H9 (cell line): ENCODE data around the gene TBC1D22A. TPM values are rescaled to one million over a fixed set of nuclear protein-coding genes. Genes with fewer than 3 reads are reported as not detected.
A peak's percentile ranks its signal among the peaks of the same experiment; 100 is the strongest.

Experiments used
- DNase-seq: peaks from one replicate; pipeline ENCODE4 v3.0.0-alpha.2; 2017
- H2AFZ ChIP-seq: one replicate; pipeline ENCODE4 v1.6.1; 2013; ENCODE audit warnings: mild to moderate bottlenecking, low read length, control low read depth, moderate library complexity
- H2AK5ac ChIP-seq: 2 replicates; pipeline ENCODE4 v1.6.1; 2013; ENCODE audit warnings: low read length, control low read depth, mixed read lengths; ENCODE audit not compliant: insufficient read length
- H2BK120ac ChIP-seq: one replicate; pipeline ENCODE4 v1.6.1; 2013; ENCODE audit warnings: low read depth, mild to moderate bottlenecking, low read length, control low read depth, inconsistent platforms; ENCODE audit not compliant: poor library complexity, severe bottlenecking
- H2BK12ac ChIP-seq: 2 replicates; pipeline ENCODE4 v1.6.1; 2013; ENCODE audit warnings: low read length, control low read depth, mixed read lengths, low read depth; ENCODE audit not compliant: insufficient read length
- H2BK15ac ChIP-seq: 2 replicates; pipeline ENCODE4 v1.6.1; 2013; ENCODE audit warnings: low read depth, low read length, control low read depth
- H2BK20ac ChIP-seq: one replicate; pipeline ENCODE4 v1.6.1; 2013; ENCODE audit warnings: low read depth, mild to moderate bottlenecking, low read length, control low read depth, inconsistent platforms; ENCODE audit not compliant: poor library complexity, severe bottlenecking
- H2BK5ac ChIP-seq: 2 replicates; pipeline ENCODE4 v1.6.1; 2013; ENCODE audit warnings: low read length, control low read depth, mixed read lengths; ENCODE audit not compliant: insufficient read length
- H3K14ac ChIP-seq: 2 replicates; pipeline ENCODE4 v1.6.1; 2013; ENCODE audit warnings: low read length, control low read depth; ENCODE audit not compliant: insufficient read depth
- H3K18ac ChIP-seq: 2 replicates; pipeline ENCODE4 v1.6.1; 2013; ENCODE audit warnings: low read depth, mild to moderate bottlenecking, mixed read lengths, low read length, control low read depth; ENCODE audit not compliant: insufficient read length
- H3K23ac ChIP-seq: 2 replicates; pipeline ENCODE4 v1.6.1; 2013; ENCODE audit warnings: low read length, control low read depth, mixed read lengths, low read depth; ENCODE audit not compliant: insufficient read length
- H3K23me2 ChIP-seq: 2 replicates; pipeline ENCODE4 v1.6.1; 2013; ENCODE audit warnings: low read depth, mild to moderate bottlenecking, mixed read lengths, low read length, control low read depth; ENCODE audit not compliant: insufficient read length, poor library complexity, severe bottlenecking
- H3K27ac ChIP-seq: 2 replicates; pipeline ENCODE4 v1.5.1; 2013; ENCODE audit warnings: low read length, control low read depth, mixed read lengths, low read depth; ENCODE audit not compliant: insufficient read length
- H3K27me3 ChIP-seq: 2 replicates; pipeline ENCODE4 v1.6.1; 2013; ENCODE audit warnings: low read length, control low read depth, inconsistent platforms; ENCODE audit not compliant: insufficient read depth
- H3K4ac ChIP-seq: 2 replicates; pipeline ENCODE4 v1.6.1; 2013; ENCODE audit warnings: low read depth, mild to moderate bottlenecking, control low read depth, inconsistent platforms, low read length, moderate library complexity
- H3K4me1 ChIP-seq: 2 replicates; pipeline ENCODE4 v1.6.1; 2013; ENCODE audit warnings: low read length, control low read depth, inconsistent platforms; ENCODE audit not compliant: insufficient read depth
- H3K4me2 ChIP-seq: 2 replicates; pipeline ENCODE4 v1.6.1; 2013; ENCODE audit warnings: low read length, control low read depth, mixed read lengths; ENCODE audit not compliant: insufficient read length, insufficient read depth
- H3K56ac ChIP-seq: 2 replicates; pipeline ENCODE4 v1.6.1; 2013; ENCODE audit warnings: low read depth, mild to moderate bottlenecking, mixed read lengths, low read length, control low read depth; ENCODE audit not compliant: insufficient read length
- H3K79me1 ChIP-seq: 2 replicates; pipeline ENCODE4 v1.6.1; 2013; ENCODE audit warnings: low read depth, mild to moderate bottlenecking, moderate library complexity, low read length, control low read depth, inconsistent platforms; ENCODE audit not compliant: insufficient read depth, poor library complexity, severe bottlenecking
- H3K79me2 ChIP-seq: 2 replicates; pipeline ENCODE4 v1.6.1; 2013; ENCODE audit warnings: low read length, control low read depth, inconsistent platforms; ENCODE audit not compliant: insufficient read depth
- H3K9ac ChIP-seq: 2 replicates; pipeline ENCODE4 v1.6.1; 2013; ENCODE audit warnings: low read length, control low read depth, mixed read lengths; ENCODE audit not compliant: insufficient read length; ENCODE audit errors: extremely low read depth
- H3K9me3 ChIP-seq: one replicate; pipeline ENCODE4 v1.6.1; 2013; ENCODE audit warnings: low read depth, low read length, inconsistent platforms; ENCODE audit not compliant: control insufficient read depth
- H3T11ph ChIP-seq: one replicate; pipeline ENCODE4 v1.6.1; 2013; ENCODE audit warnings: mild to moderate bottlenecking, low read length, control low read depth, inconsistent platforms
- H4K20me1 ChIP-seq: one replicate; pipeline ENCODE4 v1.6.1; 2013; ENCODE audit not compliant: control insufficient read depth, insufficient read length, insufficient read depth
- H4K5ac ChIP-seq: 2 replicates; pipeline ENCODE4 v1.6.1; 2013; ENCODE audit warnings: low read depth, mild to moderate bottlenecking, mixed read lengths, low read length, control low read depth; ENCODE audit not compliant: insufficient read length
- H4K8ac ChIP-seq: replicated peaks from 2 replicates; pipeline ENCODE4 v1.6.1; 2013; ENCODE audit warnings: low read length, control low read depth, mixed read lengths, low read depth; ENCODE audit not compliant: insufficient read length
- H4K91ac ChIP-seq: 2 replicates; pipeline ENCODE4 v1.6.1; 2013; ENCODE audit warnings: low read depth, mild to moderate bottlenecking, moderate library complexity, mixed read lengths, low read length, control low read depth; ENCODE audit not compliant: insufficient read length
- H3K27ac Mint-ChIP-seq, 3 experiments: 2 replicates in 2 of 3; 3 replicates in 1 of 3; pipeline ENCODE4 v1.8.0; 2020 to 2021; ENCODE audit warnings: mixed read lengths in 3 of 3, mild to moderate bottlenecking in 1 of 3, moderate library complexity in 1 of 3
- H3K27me3 Mint-ChIP-seq: 2 replicates; pipeline ENCODE4 v1.8.0; 2021; ENCODE audit warnings: low read depth, mild to moderate bottlenecking, moderate library complexity, mixed read lengths
- H3K36me3 Mint-ChIP-seq, 3 experiments: 2 replicates in 2 of 3; 3 replicates in 1 of 3; pipeline ENCODE4 v1.8.0; 2020 to 2021; ENCODE audit warnings: low read depth in 3 of 3, mixed read lengths in 3 of 3; ENCODE audit not compliant: insufficient read depth in 1 of 3
- H3K4me1 Mint-ChIP-seq, 2 experiments: 2 replicates each; pipeline ENCODE4 v1.8.0; 2020; ENCODE audit warnings: mixed read lengths in 2 of 2
- H3K4me3 Mint-ChIP-seq, 2 experiments: 2 replicates in 1 of 2; 3 replicates in 1 of 2; pipeline ENCODE4 v1.8.0; 2020 to 2021; ENCODE audit warnings: mild to moderate bottlenecking in 2 of 2, mixed read lengths in 2 of 2, moderate library complexity in 1 of 2
- H3K9me3 Mint-ChIP-seq, 2 experiments: 2 replicates in 1 of 2; 3 replicates in 1 of 2; pipeline ENCODE4 v1.8.0; 2020; ENCODE audit warnings: mild to moderate bottlenecking in 2 of 2, mixed read lengths in 2 of 2, moderate library complexity in 1 of 2
- CTCF ChIP-seq: fragments of 200-600 bp; sonication (generic); conservative IDR thresholded peaks from 3 replicates; pipeline ENCODE4 v1.8.0; 2021; ENCODE audit warnings: antibody characterized with exemption, mild to moderate bottlenecking
- WGBS: extraction: QIAGEN DNeasy Blood & Tissue Kit; methylation state at CpG from one replicate; pipeline ENCODE4 v1.1.7; 2013; ENCODE audit warnings: missing lambda C conversion rate, low lambda C conversion rate, mixed read lengths; ENCODE audit not compliant: insufficient read length; ENCODE audit errors: extremely low coverage; 5-methylcytosine and 5-hydroxymethylcytosine counted together
- total RNA-seq: library from RNA; stranded (reverse); gene quantifications from 2 replicates; pipeline ENCODE4 v1.2.1, GENCODE V29; 2021

TBC1D22A gene
- total RNA-seq, 1 experiment from 2014 or later: 20.8 TPM

DNA sequence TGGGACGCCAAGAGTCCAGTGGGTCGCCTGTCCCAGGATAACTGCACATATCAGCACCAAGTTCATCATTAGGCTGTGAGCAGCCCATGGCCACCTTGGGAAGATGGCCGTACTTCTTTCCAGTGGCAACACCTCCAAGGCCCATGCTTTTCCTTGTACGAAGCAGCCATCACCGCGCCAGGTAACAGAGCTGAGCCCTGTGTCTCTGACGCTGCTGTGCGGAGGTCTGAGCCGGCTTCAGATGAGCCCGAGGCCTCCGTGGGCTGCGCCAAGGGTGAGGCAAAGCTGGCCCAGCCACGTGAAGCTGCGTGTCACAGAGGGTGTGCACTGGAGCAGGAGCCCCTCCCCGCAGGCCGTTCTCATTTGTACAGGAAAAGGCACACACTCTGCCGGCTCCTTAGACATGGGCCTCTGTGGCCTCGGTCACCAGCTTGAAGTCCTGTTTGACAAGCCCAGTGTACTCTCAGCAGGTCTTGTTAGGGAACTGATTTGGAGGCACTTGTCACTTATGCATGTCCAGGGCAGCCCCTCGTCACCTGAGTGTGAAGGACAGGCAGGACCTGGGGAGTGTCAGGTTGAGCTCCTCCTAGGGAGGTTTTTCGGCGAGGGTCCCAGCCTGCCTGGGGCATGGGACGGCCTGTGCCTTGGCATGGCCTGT, 401.5 kb downstream of the TBC1D22A start:
- Histone ChIP-seq H2BK20ac (no peak overlapping the region), H4K20me1 (peaks cover 3% of the 10 kb centered on the region), H3T11ph (no peak overlapping the region), H3K14ac (no peak overlapping the region; the same call in 1 of the 2 replicates), H3K79me1 (no peaks in the 10 kb centered on the region), H2BK12ac (no peak overlapping the region), H2BK5ac (no peak overlapping the region), H3K9me3 (peaks cover 9% of the 10 kb centered on the region), H3K4me2 (no peak overlapping the region), H2BK15ac (no peak overlapping the region), H3K27me3 (no peaks in the 10 kb centered on the region), H3K79me2 (no peaks in the 10 kb centered on the region), H3K23ac (no peak overlapping the region), H3K18ac (no peak overlapping the region), H3K4me1 (no peaks in the 10 kb centered on the region), H2AFZ (no peak overlapping the region), H2AK5ac (no peak overlapping the region), H3K23me2 (peaks cover 3% of the 10 kb centered on the region), H3K27ac (no peak overlapping the region), H3K4ac (no peak overlapping the region), H4K8ac (no peak overlapping the region), H3K9ac (no peak overlapping the region), H4K91ac (no peak overlapping the region), H4K5ac (no peak overlapping the region), H2BK120ac (no peak overlapping the region), H3K56ac (no peak overlapping the region)
- peak; percentile 26 for DNase-seq
- H3K4me1 Mint-ChIP-seq: 0 out of 4 replicates have a peak, but pooled peaks cover 0 to 3% of the 10 kb centered on the region in 2 experiments
- peak overlapping the region in 1 of 3 experiments; percentile 81; a peak in 3 of 7 replicates for H3K27ac Mint-ChIP-seq
- TF ChIP-seq CTCF: no peak
- H3K36me3 Mint-ChIP-seq: peaks cover 9 to 12% (median 9%) of the 10 kb centered on the region in 3 experiments; a peak in 6 of 7 replicates
- H3K27me3 Mint-ChIP-seq: peaks cover 2% of the 10 kb centered on the region
- no CpG with 5 or more reads among the region's 22 CpGs for WGBS
- H3K9me3 Mint-ChIP-seq: peaks cover 6 to 10% of the 10 kb centered on the region in 2 experiments
- no peak overlapping the region for H3K4me3 Mint-ChIP-seq
